SK-N-SH (cell line): ENCODE data around the gene CCL27. TPM values are rescaled to one million over a fixed set of nuclear protein-coding genes. Genes with fewer than 3 reads are reported as not detected.

Source experiments
- CTCF ChIA-PET: fragments of 300-600, 350-600 bp; formaldehyde crosslinking; extraction: SDS; loops from one replicate; lab custom pipeline; 2021; lab: Yijun Ruan, JAX
- POLR2A ChIA-PET: fragments of 350-600 bp; sonication (Branson Sonifier 250); formaldehyde crosslinking; extraction: SDS; loops from one replicate; lab custom pipeline; 2020; ENCODE audit warnings: antibody characterized with exemption, inconsistent platforms; lab: Yijun Ruan, JAX
- DNase-seq: peaks from one replicate; pipeline ENCODE4 v3.0.0; 2012
- H2AFZ ChIP-seq: fragments of 200-600 bp; sonication (generic); 2 replicates; pipeline ENCODE4 v1.8.1; 2016; ENCODE audit warnings: antibody characterized with exemption, mild to moderate bottlenecking, low read depth
- H3F3A ChIP-seq: fragments of 200-600 bp; sonication (generic); replicated peaks from 2 replicates; pipeline ENCODE3; 2016; ENCODE audit warnings: antibody characterized with exemption, mild to moderate bottlenecking; ENCODE audit not compliant: insufficient read depth
- H3K27ac ChIP-seq, 2 experiments: fragments of 200-500 bp in 1 of 2; fragments of 200-600 bp in 1 of 2; sonication (Bioruptor generic) in 1 of 2; sonication (generic), shearing (Covaris generic) in 1 of 2; 2 replicates each; pipeline versions ENCODE4 v1.5.1 to v1.6.1; 2014 to 2016; ENCODE audit warnings: low read depth in 2 of 2, inconsistent platforms in 1 of 2, low read length in 1 of 2, mild to moderate bottlenecking in 1 of 2, mixed read lengths in 1 of 2
- H3K27me3 ChIP-seq: fragments of 200-600 bp; sonication (generic), shearing (Covaris generic); 2 replicates; pipeline ENCODE4 v1.6.1; 2016; ENCODE audit warnings: mixed run types; ENCODE audit not compliant: insufficient read depth
- H3K36me3 ChIP-seq, 2 experiments: fragments of 200-500 bp in 1 of 2; fragments of 200-600 bp in 1 of 2; sonication (Bioruptor generic) in 1 of 2; sonication (generic) in 1 of 2; replicated peaks in 1 of 2; 2 replicates each; pipeline versions ENCODE3 to v1.5.1; 2014 to 2016; ENCODE audit warnings: low read length in 1 of 2, mild to moderate bottlenecking in 1 of 2; ENCODE audit not compliant: insufficient read depth in 2 of 2, control insufficient read depth in 1 of 2
- H3K4me1 ChIP-seq, 2 experiments: fragments of 200-500 bp in 1 of 2; fragments of 200-600 bp in 1 of 2; sonication (Bioruptor generic) in 1 of 2; sonication (generic), shearing (Covaris generic) in 1 of 2; 2 replicates each; pipeline versions ENCODE4 v1.5.1 to v1.6.1; 2014 to 2016; ENCODE audit warnings: low read depth in 1 of 2, low read length in 1 of 2, mixed run types in 1 of 2; ENCODE audit not compliant: insufficient read depth in 2 of 2, control insufficient read depth in 1 of 2
- H3K4me2 ChIP-seq: fragments of 200-600 bp; sonication (generic), shearing (Covaris generic); 2 replicates; pipeline ENCODE4 v1.6.1; 2017; ENCODE audit warnings: mixed run types
- H3K4me3 ChIP-seq, 2 experiments: fragments of 200-500 bp in 1 of 2; fragments of 200-600 bp in 1 of 2; sonication (Bioruptor generic) in 1 of 2; sonication (generic), shearing (Covaris generic) in 1 of 2; 2 replicates each; pipeline versions ENCODE4 v1.5.1 to v1.8.1; 2014 to 2016; ENCODE audit warnings: low read depth in 2 of 2, inconsistent platforms in 1 of 2, low read length in 1 of 2, mild to moderate bottlenecking in 1 of 2, mixed read lengths in 1 of 2, moderate library complexity in 1 of 2
- H3K79me2 ChIP-seq: fragments of 200-600 bp; sonication (generic); 2 replicates; pipeline ENCODE4 v1.8.1; 2017; ENCODE audit warnings: mild to moderate bottlenecking; ENCODE audit not compliant: insufficient read depth
- H3K9ac ChIP-seq: fragments of 200-600 bp; sonication (generic); 2 replicates; pipeline ENCODE4 v1.6.1; 2017; ENCODE audit warnings: mixed run types
- H3K9me2 ChIP-seq: fragments of 200-600 bp; sonication (generic); 2 replicates; pipeline ENCODE4 v1.6.1; 2017; ENCODE audit warnings: mixed run types
- H3K9me3 ChIP-seq: fragments of 200-600 bp; sonication (generic); 2 replicates; pipeline ENCODE4 v1.6.1; 2017; ENCODE audit warnings: mixed run types, mild to moderate bottlenecking, moderate library complexity
- H4K20me1 ChIP-seq: fragments of 200-600 bp; sonication (generic); 2 replicates; pipeline ENCODE4 v1.6.1; 2017; ENCODE audit warnings: mild to moderate bottlenecking, mixed run types; ENCODE audit not compliant: insufficient read depth
- CHD2 ChIP-seq: fragments of 150-350 bp; IDR thresholded peaks from 2 replicates; pipeline ENCODE4 v1.6.1; 2018; ENCODE audit warnings: low read length; ENCODE audit not compliant: partially characterized antibody
- ELF1 ChIP-seq: IDR thresholded peaks from 2 replicates; pipeline ENCODE4 v1.4.0; 2012
- EP300 ChIP-seq, 2 experiments: IDR thresholded peaks; 2 replicates each; pipeline versions ENCODE4 v1.4.0 to v1.6.1; 2012; ENCODE audit warnings: borderline replicate concordance in 1 of 2, low read depth in 1 of 2, low read length in 1 of 2
- FOSL2 ChIP-seq: IDR thresholded peaks from 2 replicates; pipeline ENCODE4 v1.4.0; 2012; ENCODE audit warnings: low read depth, mild to moderate bottlenecking, moderate library complexity, borderline replicate concordance
- GABPA ChIP-seq: IDR thresholded peaks from 2 replicates; pipeline ENCODE4 v1.4.0; 2012; ENCODE audit warnings: low read depth, mild to moderate bottlenecking
- GATA2 ChIP-seq: sonication (generic); formaldehyde crosslinking; IDR thresholded peaks from 2 replicates; pipeline ENCODE4 v1.5.0; 2020; ENCODE audit warnings: mild to moderate bottlenecking, missing genetic modification reagents
- JUND ChIP-seq: IDR thresholded peaks from 2 replicates; pipeline ENCODE4 v1.4.0; 2012
- MXI1 ChIP-seq: IDR thresholded peaks from 2 replicates; pipeline ENCODE4 v1.6.1; 2012; ENCODE audit warnings: mild to moderate bottlenecking, low read depth, low read length, improper control_type of control experiment
- NFIC ChIP-seq: IDR thresholded peaks from 2 replicates; pipeline ENCODE4 v1.4.0; 2012; ENCODE audit warnings: borderline replicate concordance
- NRF1 ChIP-seq: IDR thresholded peaks from 2 replicates; pipeline ENCODE4 v1.6.1; 2012; ENCODE audit warnings: low read depth, mild to moderate bottlenecking, low read length
- POLR2AphosphoS5 ChIP-seq: IDR thresholded peaks from 2 replicates; pipeline ENCODE4 v1.6.1; 2012; ENCODE audit warnings: low read depth, low read length
- RCOR1 ChIP-seq: fragments of 150-350 bp; IDR thresholded peaks from 2 replicates; pipeline ENCODE4 v1.6.1; 2017; ENCODE audit warnings: antibody characterized with exemption, low read length
- RFX5 ChIP-seq: IDR thresholded peaks from 2 replicates; pipeline ENCODE4 v1.6.1; 2012; ENCODE audit warnings: mild to moderate bottlenecking, improper control_type of control experiment, low read length
- RXRA ChIP-seq: IDR thresholded peaks from 2 replicates; pipeline ENCODE4 v1.4.0; 2012; ENCODE audit warnings: low read depth, mild to moderate bottlenecking, borderline replicate concordance
- SMC3 ChIP-seq: IDR thresholded peaks from 2 replicates; pipeline ENCODE4 v1.6.1; 2012; ENCODE audit warnings: low read depth, low read length, improper control_type of control experiment
- TCF12 ChIP-seq: IDR thresholded peaks from 2 replicates; pipeline ENCODE4 v1.4.0; 2012
- TEAD4 ChIP-seq: IDR thresholded peaks from 2 replicates; pipeline ENCODE4 v1.4.0; 2012; ENCODE audit warnings: mild to moderate bottlenecking, borderline replicate concordance; ENCODE audit not compliant: insufficient read depth
- YY1 ChIP-seq: IDR thresholded peaks from 2 replicates; pipeline ENCODE4 v1.4.0; 2012; ENCODE audit warnings: low read depth, mild to moderate bottlenecking
- ZBTB33 ChIP-seq: IDR thresholded peaks from 2 replicates; pipeline ENCODE4 v1.4.0; 2012; ENCODE audit warnings: low read depth, borderline replicate concordance
- WGBS: methylation state at CpG from one replicate; pipeline ENCODE4 v1.1.6; 2017; ENCODE audit warnings: low lambda C conversion rate; 5-methylcytosine and 5-hydroxymethylcytosine counted together
- polyA plus RNA-seq, 3 experiments: library from polyadenylated mRNA; depleted of rRNA; stranded (reverse); fragments of >200 nt; gene quantifications; 2 replicates each; pipeline ENCODE4 v1.2.3, GENCODE V29; 2012
- TF ChIP-seq, protein P1 (sequence below): fragments of 150-350 bp; IDR thresholded peaks from 2 replicates; pipeline ENCODE4 v1.6.1; 2017; ENCODE audit warnings: antibody characterized with exemption, low read length, low read depth, borderline replicate concordance

Gene CCL27
- polyA plus RNA-seq, 1 of the 3 experiments (the other 2 are of a cell fraction): not detected

GRCh38 chr9:34686732-34687131 is 24.3 kb upstream of the CCL27 start:
- no peak for DNase-seq
- CTCF ChIA-PET: interaction anchor here (0.9 to 5.1 kb wide), 4 partner anchors 11 to 40 kb away, joined by 3 to 43 read pairs (median 4); no protein-coding TSS in a partner anchor
- no peak overlapping the region for H3K4me3 ChIP-seq

GRCh38 chr9:34686231-34686630 is 23.8 kb upstream of the CCL27 start:
- H3K4me1 ChIP-seq: no peaks in the 10 kb centered on the region; a peak in 1 of 4 replicates
- no peaks in the 10 kb centered on the region for H4K20me1 ChIP-seq
- no peak overlapping the region for H3K4me2 ChIP-seq
- no peak overlapping the region for H3K4me3 ChIP-seq
- no peaks in the 10 kb centered on the region for H3K79me2 ChIP-seq
- no peaks in the 10 kb centered on the region for H3K9me3 ChIP-seq
- H3F3A ChIP-seq: no peaks in the 10 kb centered on the region
- TF ChIP-seq CHD2 (no peak), POLR2AphosphoS5 (no peak), FOSL2 (no peak), NRF1 (no peak), TCF12 (no peak), RCOR1 (no peak), EP300 (IDR thresholded peaks at IDR 0.05; ENCODE audit: borderline replicate concordance in 1 of 2, low read depth in 1 of 2, low read length in 1 of 2) (no peak), TEAD4 (no peak), SMC3 (no peak), ZBTB33 (no peak), RXRA (no peak), YY1 (no peak), GATA2 (CRISPR knock-in tag) (no peak), ELF1 (no peak), JUND (no peak), MXI1 (no peak), GABPA (no peak), RFX5 (no peak)
- TF ChIP-seq, protein P1, sequence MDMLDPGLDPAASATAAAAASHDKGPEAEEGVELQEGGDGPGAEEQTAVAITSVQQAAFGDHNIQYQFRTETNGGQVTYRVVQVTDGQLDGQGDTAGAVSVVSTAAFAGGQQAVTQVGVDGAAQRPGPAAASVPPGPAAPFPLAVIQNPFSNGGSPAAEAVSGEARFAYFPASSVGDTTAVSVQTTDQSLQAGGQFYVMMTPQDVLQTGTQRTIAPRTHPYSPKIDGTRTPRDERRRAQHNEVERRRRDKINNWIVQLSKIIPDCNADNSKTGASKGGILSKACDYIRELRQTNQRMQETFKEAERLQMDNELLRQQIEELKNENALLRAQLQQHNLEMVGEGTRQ: no peak
- DNase-seq: no peak
- ChIA-PET POLR2A (interaction anchor here (0.7 kb wide), 1 partner anchor 14 kb away, joined by 3 read pairs; no protein-coding TSS in a partner anchor), CTCF (interaction anchor here (0.9 to 5.1 kb wide), 5 partner anchors 11 to 185 kb away, joined by 3 to 43 read pairs (median 4); no protein-coding TSS in a partner anchor)
- no peaks in the 10 kb centered on the region for H3K36me3 ChIP-seq
- no peak overlapping the region for H3K9ac ChIP-seq
- no peak overlapping the region for H3K27ac ChIP-seq
- no peaks in the 10 kb centered on the region for H3K9me2 ChIP-seq
- no peaks in the 10 kb centered on the region for H3K27me3 ChIP-seq
- WGBS: 89% methylated on average over 5 of the region's 5 CpGs
- H2AFZ ChIP-seq: no peak overlapping the region

More at GRCh38 chr9:34686732-34687131, 24.3 kb upstream of the CCL27 start:
- H3K9me2 ChIP-seq: no peaks in the 10 kb centered on the region
- no peak overlapping the region for H3K4me2 ChIP-seq
- POLR2A ChIA-PET: interaction anchor here (0.7 kb wide), 1 partner anchor 14 kb away, joined by 3 read pairs; no protein-coding TSS in a partner anchor
- H3F3A ChIP-seq: no peaks in the 10 kb centered on the region
- H3K27me3 ChIP-seq: no peaks in the 10 kb centered on the region
- 45% methylated on average over 1 of the region's 1 CpG for WGBS
- no peaks in the 10 kb centered on the region; a peak in 1 of 4 replicates for H3K4me1 ChIP-seq
- H3K36me3 ChIP-seq: no peaks in the 10 kb centered on the region
- no peaks in the 10 kb centered on the region for H3K79me2 ChIP-seq
- no peak overlapping the region for H3K9ac ChIP-seq
- no peaks in the 10 kb centered on the region for H3K9me3 ChIP-seq
- H4K20me1 ChIP-seq: no peaks in the 10 kb centered on the region
- no peak for TF ChIP-seq NFIC
- TF ChIP-seq POLR2AphosphoS5: no peak
- H3K27ac ChIP-seq: no peak overlapping the region
- H2AFZ ChIP-seq: no peak overlapping the region
